Hematopoietic multipotent progenitor cell treated with erythropoietin and hydrocortisone succinate and interleukin-3 and kit ligand, for 4 days (in vitro differentiated cells): ENCODE measurements around the gene WSCD1.

ENCODE experiments used
- DNase-seq: peaks from one replicate; pipeline ENCODE4 v3.0.0-alpha.2; 2015

WSCD1 gene

GRCh38 chr17:6108987-6109386 lies 38.8 kb downstream of the WSCD1 start:
- DNase-seq: no peak

- no peak for DNase-seq
Observed at GRCh38 chr17:6109536-6109935, 39.4 kb downstream of the WSCD1 start.

GRCh38 chr17:6110088-6110487 lies 39.9 kb downstream of the WSCD1 start:
- DNase-seq: no peak

- no peak for DNase-seq
Observed at GRCh38 chr17:6110592-6110991, 40.4 kb downstream of the WSCD1 start.

- DNase-seq: no peak
Observed at GRCh38 chr17:6120351-6120750, 50.2 kb downstream of the WSCD1 start.

GRCh38 chr17:6124856-6125255 lies 54.7 kb downstream of the WSCD1 start:
- DNase-seq: no peak

GRCh38 chr17:6126768-6127167 lies 56.6 kb downstream of the WSCD1 start:
- no peak for DNase-seq

- no peak for DNase-seq
Observed at GRCh38 chr17:6134721-6135120, 64.5 kb downstream of the WSCD1 start.

- no peak for DNase-seq
Observed at GRCh38 chr17:6135236-6135635, 65.1 kb downstream of the WSCD1 start.

GRCh38 chr17:6135996-6136395 lies 65.8 kb downstream of the WSCD1 start:
- DNase-seq: no peak

- no peak for DNase-seq
Observed at GRCh38 chr17:6137716-6138502, 67.7 kb downstream of the WSCD1 start.

- no peak for DNase-seq
Observed at GRCh38 chr17:6138761-6139446, 68.7 kb downstream of the WSCD1 start.

- DNase-seq: no peak
Observed at GRCh38 chr17:6139447-6139832, 69.3 kb downstream of the WSCD1 start.

GRCh38 chr17:6140188-6140587 lies 70.0 kb downstream of the WSCD1 start:
- no peak for DNase-seq

- DNase-seq: no peak
Observed at GRCh38 chr17:6140728-6141330, 70.7 kb downstream of the WSCD1 start.

- DNase-seq: no peak
Observed at GRCh38 chr17:6142701-6143100, 72.5 kb downstream of the WSCD1 start.

GRCh38 chr17:6145946-6146345 lies 75.8 kb downstream of the WSCD1 start:
- DNase-seq: no peak

- no peak for DNase-seq
Observed at GRCh38 chr17:6147042-6147441, 76.9 kb downstream of the WSCD1 start.

- DNase-seq: no peak
Observed at GRCh38 chr17:6153375-6153774, 83.2 kb downstream of the WSCD1 start.

- DNase-seq: no peak
Observed at GRCh38 chr17:6157716-6158115, 87.5 kb downstream of the WSCD1 start.

- no peak for DNase-seq
Observed at GRCh38 chr17:6159541-6160231, 89.5 kb downstream of the WSCD1 start.

- no peak for DNase-seq
Observed at GRCh38 chr17:6160232-6160555, 90.0 kb downstream of the WSCD1 start.
